GM18870 (cell line): Measurements from ENCODE around the gene MCCC1.
"Not testable (repeated sequence)": the region's sequence is repeated elsewhere in the genome, so short reads cannot be mapped to it uniquely, and the experiment has no call there.

Source experiments
- ATAC-seq: cut with Tn5 transposase; IDR thresholded peaks from one replicate; pipeline ENCODE4 v1.9.1; 2021; ENCODE audit warnings: moderate library complexity; ENCODE audit not compliant: unreplicated experiment

MCCC1 gene

GRCh38 chr3:183050706-183051105 lies 48.6 kb downstream of the MCCC1 start:
- no peak for ATAC-seq

GRCh38 chr3:183046883-183047282 lies 52.4 kb downstream of the MCCC1 start:
- no peak for ATAC-seq

- ATAC-seq, result peak; percentile 93
Observed at GRCh38 chr3:183044547-183045229, 54.6 kb downstream of the MCCC1 start.

GRCh38 chr3:183038757-183039156 lies 60.5 kb downstream of the MCCC1 start:
- no peak for ATAC-seq

- ATAC-seq, result peak; percentile 58
Observed at GRCh38 chr3:183038221-183038620, 61.1 kb downstream of the MCCC1 start.

GRCh38 chr3:183033746-183034145 lies 65.5 kb downstream of the MCCC1 start:
- no peak for ATAC-seq

GRCh38 chr3:183032880-183033555 lies 66.3 kb downstream of the MCCC1 start:
- no peak for ATAC-seq

GRCh38 chr3:183031826-183032225 lies 67.5 kb downstream of the MCCC1 start:
- ATAC-seq, result no peak

GRCh38 chr3:183028416-183028815 lies 70.9 kb downstream of the MCCC1 start:
- ATAC-seq, result no peak

- no peak for ATAC-seq
Observed at GRCh38 chr3:183027276-183027675, 72.0 kb downstream of the MCCC1 start.

GRCh38 chr3:183022936-183023516 lies 76.3 kb downstream of the MCCC1 start:
- ATAC-seq, result no peak

- no peak for ATAC-seq
Observed at GRCh38 chr3:183018421-183019192, 80.7 kb downstream of the MCCC1 start.

GRCh38 chr3:183015185-183015584 lies 84.1 kb downstream of the MCCC1 start:
- ATAC-seq, result no peak

- ATAC-seq, result no peak
Observed at GRCh38 chr3:183013856-183014255, 85.4 kb downstream of the MCCC1 start.

- no peak for ATAC-seq
Observed at GRCh38 chr3:183013074-183013473, 86.2 kb downstream of the MCCC1 start.

- no peak for ATAC-seq
Observed at GRCh38 chr3:183008800-183009199, 90.5 kb downstream of the MCCC1 start.

GRCh38 chr3:183008303-183008702 lies 91.0 kb downstream of the MCCC1 start:
- ATAC-seq, result no peak

- no peak for ATAC-seq
Observed at GRCh38 chr3:183006396-183007002, 92.8 kb downstream of the MCCC1 start.

- ATAC-seq, result no peak
Observed at GRCh38 chr3:182999767-183000166, 99.5 kb downstream of the MCCC1 start.

GRCh38 chr3:182993486-182994201 lies 105.7 kb downstream of the MCCC1 start:
- ATAC-seq, result not testable (repeated sequence)
